Activated CD8-positive, alpha-beta memory T cell treated with anti-CD3 and anti-CD28 coated beads, Interleukin-2, amount 50 U/mL, for 24 hours (primary cell): ENCODE results near the gene KIAA1549.

ENCODE experiments used
- DNase-seq: peaks from one replicate; pipeline ENCODE4 v3.0.0-alpha.2; 2020; ENCODE audit errors: extremely low read depth

Gene KIAA1549

GRCh38 chr7:138975343-138976104, 5.7 kb downstream of the KIAA1549 start:
- DNase-seq, result no peak

- no peak for DNase-seq
Observed at GRCh38 chr7:138974675-138975292, 6.4 kb downstream of the KIAA1549 start.

GRCh38 chr7:138974103-138974502, 7.1 kb downstream of the KIAA1549 start:
- DNase-seq, result no peak

- no peak for DNase-seq
Observed at GRCh38 chr7:138970952-138971351, 10.2 kb downstream of the KIAA1549 start.

- no peak for DNase-seq
Observed at GRCh38 chr7:138970446-138970845, 10.7 kb downstream of the KIAA1549 start.

- DNase-seq, result no peak
Observed at GRCh38 chr7:138967159-138967558, 14.0 kb downstream of the KIAA1549 start.

GRCh38 chr7:138964624-138965436, 16.4 kb downstream of the KIAA1549 start:
- DNase-seq, result no peak

GRCh38 chr7:138963675-138964074, 17.5 kb downstream of the KIAA1549 start:
- DNase-seq, result no peak

- DNase-seq, result no peak
Observed at GRCh38 chr7:138962561-138963270, 18.5 kb downstream of the KIAA1549 start.

- no peak for DNase-seq
Observed at GRCh38 chr7:138961159-138961558, 20.0 kb downstream of the KIAA1549 start.

- DNase-seq, result no peak
Observed at GRCh38 chr7:138958391-138958956, 22.7 kb downstream of the KIAA1549 start.

GRCh38 chr7:138957753-138958390, 23.3 kb downstream of the KIAA1549 start:
- no peak for DNase-seq

- no peak for DNase-seq
Observed at GRCh38 chr7:138957217-138957616, 24.0 kb downstream of the KIAA1549 start.

- no peak for DNase-seq
Observed at GRCh38 chr7:138954545-138955475, 26.4 kb downstream of the KIAA1549 start.

- no peak for DNase-seq
Observed at GRCh38 chr7:138952791-138953190, 28.4 kb downstream of the KIAA1549 start.

- DNase-seq, result no peak
Observed at GRCh38 chr7:138951953-138952352, 29.2 kb downstream of the KIAA1549 start.

GRCh38 chr7:138949421-138950088, 31.6 kb downstream of the KIAA1549 start:
- DNase-seq, result no peak

- no peak for DNase-seq
Observed at GRCh38 chr7:138948403-138948802, 32.8 kb downstream of the KIAA1549 start.

- DNase-seq, result no peak
Observed at GRCh38 chr7:138945821-138946220, 35.4 kb downstream of the KIAA1549 start.
